ENCODE results near the gene PRRT1. TPM values are rescaled to one million over a fixed set of nuclear protein-coding genes. Genes with fewer than 3 reads are reported as not detected.
A peak's percentile ranks its signal among the peaks of the same experiment; 100 is the strongest.

PRRT1 gene
- polyA plus RNA-seq, 1 experiment = 0.27 TPM

DNA sequence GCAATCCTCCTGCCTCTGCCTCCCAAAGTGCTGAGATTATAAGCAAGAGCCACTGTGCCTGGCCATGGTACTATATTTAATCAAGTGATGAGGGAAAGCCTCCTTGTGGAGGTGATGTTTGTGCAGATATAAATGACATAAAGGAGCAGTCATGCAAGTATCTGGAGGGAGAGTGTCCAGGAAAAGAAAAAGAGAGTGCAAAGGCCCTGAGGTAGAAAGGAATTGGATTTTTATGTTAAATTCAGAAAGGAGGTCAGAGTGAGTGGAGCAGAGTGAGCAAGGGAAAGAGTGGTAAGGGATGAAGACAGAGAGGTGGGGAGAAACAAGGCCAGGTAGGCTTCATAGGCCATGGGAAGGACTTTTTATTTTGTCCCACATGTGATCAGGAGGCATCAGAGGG is 14.3 kb downstream of the PRRT1 start:
- ChIA-PET CTCF (no interaction called here), POLR2A (interaction anchor here (0.7 kb wide), 1 partner anchor 34 kb away, joined by 3 read pairs; no protein-coding TSS in a partner anchor)
- Histone ChIP-seq H3K27me3 (ENCODE audit: control insufficient read depth, insufficient read depth, low read length) (peaks cover 11% of the 10 kb centered on the region), H3K9me3 (ENCODE audit: control insufficient read depth, insufficient read depth, low read length) (no peaks in the 10 kb centered on the region), H3K27ac (ENCODE audit: low read depth, low read length) (no peak overlapping the region), H3K4me3 (ENCODE audit: low read depth, low read length) (no peak overlapping the region)
- no peak for DNase-seq (ENCODE audit: low read depth, low spot score)
- TF ChIP-seq, protein P1, sequence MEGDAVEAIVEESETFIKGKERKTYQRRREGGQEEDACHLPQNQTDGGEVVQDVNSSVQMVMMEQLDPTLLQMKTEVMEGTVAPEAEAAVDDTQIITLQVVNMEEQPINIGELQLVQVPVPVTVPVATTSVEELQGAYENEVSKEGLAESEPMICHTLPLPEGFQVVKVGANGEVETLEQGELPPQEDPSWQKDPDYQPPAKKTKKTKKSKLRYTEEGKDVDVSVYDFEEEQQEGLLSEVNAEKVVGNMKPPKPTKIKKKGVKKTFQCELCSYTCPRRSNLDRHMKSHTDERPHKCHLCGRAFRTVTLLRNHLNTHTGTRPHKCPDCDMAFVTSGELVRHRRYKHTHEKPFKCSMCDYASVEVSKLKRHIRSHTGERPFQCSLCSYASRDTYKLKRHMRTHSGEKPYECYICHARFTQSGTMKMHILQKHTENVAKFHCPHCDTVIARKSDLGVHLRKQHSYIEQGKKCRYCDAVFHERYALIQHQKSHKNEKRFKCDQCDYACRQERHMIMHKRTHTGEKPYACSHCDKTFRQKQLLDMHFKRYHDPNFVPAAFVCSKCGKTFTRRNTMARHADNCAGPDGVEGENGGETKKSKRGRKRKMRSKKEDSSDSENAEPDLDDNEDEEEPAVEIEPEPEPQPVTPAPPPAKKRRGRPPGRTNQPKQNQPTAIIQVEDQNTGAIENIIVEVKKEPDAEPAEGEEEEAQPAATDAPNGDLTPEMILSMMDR (IDR thresholded peaks at IDR 0.05; ENCODE audit: low read depth, low read length) = no peak

GRCh38 chr6:32133786-32134185 is 18.0 kb downstream of the PRRT1 start:
- H3K27me3 ChIP-seq (ENCODE audit: control insufficient read depth, insufficient read depth, low read length) = no peaks in the 10 kb centered on the region
- H3K27ac ChIP-seq (ENCODE audit: low read depth, low read length) = no peak overlapping the region
- POLR2A ChIA-PET = no interaction called here
- CTCF ChIA-PET = no interaction called here
- no peak for DNase-seq (ENCODE audit: low read depth, low spot score)
- H3K9me3 ChIP-seq (ENCODE audit: control insufficient read depth, insufficient read depth, low read length) = peaks cover 3% of the 10 kb centered on the region; the same call in 1 of the 2 replicates
- TF ChIP-seq, protein P1 (IDR thresholded peaks at IDR 0.05; ENCODE audit: low read depth, low read length) = no peak
- H3K4me3 ChIP-seq (ENCODE audit: low read depth, low read length) = no peak overlapping the region

DNA sequence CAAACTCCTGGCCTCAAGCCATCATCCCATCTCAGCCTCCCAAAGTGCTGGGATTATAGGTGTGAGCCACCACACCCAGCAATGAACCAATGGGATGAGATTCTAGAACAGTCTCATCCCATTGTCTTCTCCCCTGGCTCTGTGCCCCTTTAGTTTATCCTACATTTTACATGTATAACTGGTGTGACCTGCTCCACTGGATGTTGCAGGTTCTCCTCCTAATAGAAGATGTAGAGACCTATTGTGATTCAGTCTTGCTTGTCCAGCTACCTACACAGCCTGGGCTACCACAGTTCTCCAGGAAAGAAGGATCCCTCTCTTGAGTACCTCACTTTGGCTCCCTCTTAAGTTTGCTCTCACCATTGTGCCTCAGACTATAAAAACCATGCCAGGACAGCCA is 19.6 kb downstream of the PRRT1 start:
- Histone ChIP-seq H3K27ac (ENCODE audit: low read depth, low read length) (no peak overlapping the region), H3K27me3 (ENCODE audit: control insufficient read depth, insufficient read depth, low read length) (no peaks in the 10 kb centered on the region), H3K4me3 (ENCODE audit: low read depth, low read length) (no peak overlapping the region), H3K9me3 (ENCODE audit: control insufficient read depth, insufficient read depth, low read length) (peaks cover 3% of the 10 kb centered on the region; the same call in 1 of the 2 replicates)
- ChIA-PET POLR2A (no interaction called here), CTCF (interaction anchor here (0.6 kb wide), 1 partner anchor 245 kb away, joined by 3 read pairs; no protein-coding TSS in a partner anchor)
- TF ChIP-seq, protein P1 (IDR thresholded peaks at IDR 0.05; ENCODE audit: low read depth, low read length) = no peak
- DNase-seq (ENCODE audit: low read depth, low spot score) = no peak

GRCh38 chr6:32131439-32131948 is 20.2 kb downstream of the PRRT1 start:
- no peak for DNase-seq (ENCODE audit: low read depth, low spot score)
- no peaks in the 10 kb centered on the region for H3K27me3 ChIP-seq (ENCODE audit: control insufficient read depth, insufficient read depth, low read length)
- no peak overlapping the region for H3K4me3 ChIP-seq (ENCODE audit: low read depth, low read length)
- H3K9me3 ChIP-seq (ENCODE audit: control insufficient read depth, insufficient read depth, low read length) = peaks cover 3% of the 10 kb centered on the region; the same call in 1 of the 2 replicates
- H3K27ac ChIP-seq (ENCODE audit: low read depth, low read length) = no peak overlapping the region
- ChIA-PET CTCF (interaction anchor here (0.6 to 0.9 kb wide), 2 partner anchors 64 to 246 kb away, joined by 3 to 7 read pairs; no protein-coding TSS in a partner anchor), POLR2A (interaction anchor here (0.6 kb wide), 1 partner anchor 13 kb away, joined by 4 read pairs; no protein-coding TSS in a partner anchor)
- TF ChIP-seq, protein P1 (IDR thresholded peaks at IDR 0.05; ENCODE audit: low read depth, low read length) = no peak

DNA sequence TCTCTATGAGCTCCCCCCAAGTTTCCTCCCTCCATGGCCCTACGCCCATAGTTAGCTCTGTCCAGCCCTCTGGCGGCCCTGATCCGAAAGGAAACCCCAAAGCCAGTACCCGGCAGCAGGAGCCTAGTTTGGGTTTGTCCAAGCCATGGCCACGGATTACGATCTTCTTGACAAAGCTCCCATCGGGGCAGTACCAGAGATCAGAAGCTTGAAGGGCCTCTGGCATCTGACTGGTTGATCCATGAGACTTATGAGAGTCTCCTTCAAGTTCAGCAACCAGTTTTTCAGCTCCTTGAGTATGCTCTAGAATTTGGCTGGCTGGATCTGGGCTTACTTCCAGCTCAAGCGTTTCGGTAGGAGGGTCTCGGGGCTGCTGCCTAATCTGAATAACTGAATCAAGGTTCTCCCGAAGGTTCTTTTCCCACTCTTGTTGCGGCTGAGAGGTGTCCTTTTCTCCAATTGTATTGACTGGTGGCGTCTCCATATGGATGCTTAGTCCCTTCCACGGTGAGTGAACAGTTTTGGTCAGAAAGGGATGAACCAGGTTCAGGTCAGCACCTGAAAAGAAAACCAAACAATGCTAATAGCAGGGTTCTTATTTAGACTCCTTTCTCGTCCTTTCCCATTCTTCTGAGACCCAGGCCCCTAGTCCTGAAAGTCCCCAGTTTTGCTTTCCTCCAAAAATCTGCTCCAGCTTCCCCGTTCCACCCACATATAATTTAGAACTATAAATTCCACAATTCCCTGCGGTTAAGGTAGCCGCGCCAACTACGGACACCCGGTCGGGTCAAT is 22.2 kb downstream of the PRRT1 start:
- H3K27me3 ChIP-seq (ENCODE audit: control insufficient read depth, insufficient read depth, low read length) = no peaks in the 10 kb centered on the region
- TF ChIP-seq, protein P1 (IDR thresholded peaks at IDR 0.05; ENCODE audit: low read depth, low read length) = no peak
- no peak overlapping the region for H3K27ac ChIP-seq (ENCODE audit: low read depth, low read length)
- ChIA-PET POLR2A (interaction anchor here (0.6 to 2.8 kb wide), 8 partner anchors 10 to 709 kb away, joined by 3 to 13 read pairs (median 4); partner anchors contain the start of genes PBX2 and TAP2), CTCF (interaction anchor here (0.6 to 4.6 kb wide), 4 partner anchors 11 to 66 kb away, joined by 3 to 44 read pairs (median 11); no protein-coding TSS in a partner anchor)
- H3K9me3 ChIP-seq (ENCODE audit: control insufficient read depth, insufficient read depth, low read length) = peaks cover 3% of the 10 kb centered on the region; the same call in 1 of the 2 replicates
- DNase-seq (ENCODE audit: low read depth, low spot score) = no peak
- peak overlapping the region; percentile 77 for H3K4me3 ChIP-seq (ENCODE audit: low read depth, low read length)

All from AG04450 (cell line).